Effector CD4-positive, alpha-beta T cell (primary cell): Measurements from ENCODE around the gene TRIP4.
"Not testable (repeated sequence)": the region's sequence is repeated elsewhere in the genome, so short reads cannot be mapped to it uniquely, and the experiment has no call there.

Experiments
- DNase-seq: peaks from one replicate; pipeline ENCODE4 v3.0.0-alpha.2; 2020

The TRIP4 gene

GRCh38 chr15:64490598-64491259, 103.1 kb downstream of the TRIP4 start:
- DNase-seq: no peak

DNA sequence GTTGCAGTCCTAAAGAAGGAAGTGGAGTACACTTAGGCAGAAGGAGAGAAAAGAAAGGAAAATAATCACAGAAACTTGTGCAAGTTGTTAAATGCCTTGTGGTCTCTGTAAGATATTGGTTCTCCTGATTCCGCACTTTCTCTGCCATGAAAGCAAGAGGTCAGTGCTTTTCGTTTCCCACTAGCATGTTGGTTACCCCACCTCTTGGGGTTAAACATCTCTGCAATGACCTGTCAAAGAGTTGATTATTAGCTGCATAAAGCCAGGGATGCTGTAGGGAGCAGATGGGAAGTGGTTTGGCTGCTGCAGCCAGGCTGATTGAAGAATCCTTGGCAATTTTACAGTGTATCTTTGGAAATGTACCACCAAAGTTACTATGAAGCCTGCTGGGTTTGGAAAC, 106.0 kb downstream of the TRIP4 start:
- DNase-seq: no peak

- DNase-seq: not testable (repeated sequence)
Observed at GRCh38 chr15:64495968-64496367, 108.3 kb downstream of the TRIP4 start.

DNA sequence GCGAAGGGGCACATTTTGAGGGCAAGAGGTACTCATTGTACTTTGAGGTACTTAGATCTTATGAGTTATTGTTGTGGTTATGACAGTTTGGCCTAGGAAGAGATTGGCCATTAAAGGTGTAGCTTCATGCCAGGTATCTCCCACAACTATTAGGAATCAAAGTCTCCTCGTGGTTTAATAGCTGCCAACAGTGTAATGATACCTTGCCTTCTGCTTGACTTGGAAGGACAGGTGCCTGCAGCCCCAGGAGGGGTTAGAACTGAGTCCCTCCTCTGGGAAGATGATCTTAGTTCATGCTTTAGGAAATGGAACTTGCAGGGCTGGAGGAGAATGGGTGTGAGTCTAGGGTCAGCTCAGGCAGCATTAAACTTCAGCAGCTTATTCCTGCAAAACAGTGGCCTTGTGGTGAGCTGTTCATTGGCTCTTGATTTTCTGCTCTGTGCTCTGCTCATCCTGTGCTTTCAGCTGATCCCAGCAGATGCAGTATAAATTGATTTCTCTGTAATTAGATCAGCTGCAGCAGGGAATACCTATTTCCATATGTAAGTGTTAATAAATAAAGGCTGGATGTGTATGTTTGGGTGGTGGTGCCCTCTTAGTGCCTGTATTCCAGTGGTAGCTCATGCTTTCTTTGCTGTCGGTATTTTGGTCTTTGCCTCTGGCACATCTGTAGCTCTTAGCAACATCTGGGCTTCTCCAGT, 113.2 kb downstream of the TRIP4 start:
- no peak for DNase-seq

GRCh38 chr15:64501396-64501715, 113.7 kb downstream of the TRIP4 start:
- DNase-seq: no peak

- DNase-seq: no peak
Observed at GRCh38 chr15:64502151-64502550, 114.5 kb downstream of the TRIP4 start.

- DNase-seq: no peak
Observed at GRCh38 chr15:64502551-64502950, 114.9 kb downstream of the TRIP4 start.

DNA sequence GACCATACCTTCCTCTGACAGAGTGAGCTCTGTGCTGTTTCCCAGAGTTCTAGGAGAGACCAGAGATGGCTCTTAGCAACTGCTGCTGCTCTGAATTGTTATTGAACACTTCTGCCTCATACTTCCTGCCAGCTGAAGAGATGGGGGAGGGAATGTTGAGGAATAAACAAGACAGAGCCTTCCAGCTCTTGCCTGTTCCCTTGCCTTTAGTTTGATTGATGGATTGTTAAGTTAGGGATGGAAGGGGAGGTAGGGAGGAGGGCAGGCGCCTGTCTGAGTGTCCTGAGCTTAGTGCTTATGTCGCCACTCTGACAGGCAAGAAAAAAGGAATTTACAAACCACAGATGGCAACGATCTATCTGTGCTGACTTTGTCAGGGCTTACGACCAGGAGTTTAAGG, 115.6 kb downstream of the TRIP4 start:
- DNase-seq: no peak

DNA sequence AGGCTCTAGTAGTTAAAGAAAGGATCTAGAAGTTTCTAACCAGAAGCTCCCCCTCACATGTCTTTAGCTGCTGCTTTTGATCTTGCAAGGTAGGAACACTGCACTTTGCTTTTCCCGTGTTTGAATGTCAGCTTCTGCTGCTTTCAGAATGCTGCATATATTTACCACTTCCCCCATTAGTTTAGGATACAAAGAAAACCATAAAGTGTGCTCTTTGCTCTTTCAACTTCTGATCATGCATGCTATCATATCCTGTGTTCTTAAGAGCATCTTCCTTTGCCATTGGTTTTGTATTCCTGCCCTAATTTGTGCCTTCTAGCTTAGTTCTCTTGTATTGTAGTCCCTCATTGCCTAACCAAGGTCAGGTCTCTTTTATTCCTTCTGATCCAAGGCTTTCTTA, 116.0 kb downstream of the TRIP4 start:
- no peak for DNase-seq
